HuH-7 (cell line): Measurements from ENCODE around the gene STX5.
"Not testable (repeated sequence)": the region's sequence is repeated elsewhere in the genome, so short reads cannot be mapped to it uniquely, and the experiment has no call there.

Source experiments
- DNase-seq: peaks from one replicate; pipeline ENCODE4 v3.0.0; 2011; ENCODE audit warnings: low spot score

The STX5 gene

DNA sequence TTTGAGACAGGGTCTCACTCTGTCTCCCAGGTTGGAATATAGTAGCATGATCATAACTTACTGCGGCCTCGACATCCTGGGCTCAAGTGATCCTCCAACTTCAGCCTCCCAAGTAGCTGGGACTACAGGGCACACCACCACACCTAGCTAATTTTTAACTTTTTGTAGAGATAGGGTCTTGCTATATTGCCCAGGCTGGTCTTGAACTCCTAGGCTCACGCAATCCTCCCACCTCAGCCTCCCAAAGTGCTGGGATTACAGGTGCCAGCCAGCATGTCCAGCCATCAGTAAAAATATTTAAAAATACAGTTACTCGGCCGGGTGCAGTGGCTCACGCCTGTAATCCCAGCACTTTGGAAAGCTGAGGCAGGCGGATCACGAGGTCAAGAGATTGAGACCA lies 3.7 kb downstream of the STX5 start:
- DNase-seq = not testable (repeated sequence)

DNA sequence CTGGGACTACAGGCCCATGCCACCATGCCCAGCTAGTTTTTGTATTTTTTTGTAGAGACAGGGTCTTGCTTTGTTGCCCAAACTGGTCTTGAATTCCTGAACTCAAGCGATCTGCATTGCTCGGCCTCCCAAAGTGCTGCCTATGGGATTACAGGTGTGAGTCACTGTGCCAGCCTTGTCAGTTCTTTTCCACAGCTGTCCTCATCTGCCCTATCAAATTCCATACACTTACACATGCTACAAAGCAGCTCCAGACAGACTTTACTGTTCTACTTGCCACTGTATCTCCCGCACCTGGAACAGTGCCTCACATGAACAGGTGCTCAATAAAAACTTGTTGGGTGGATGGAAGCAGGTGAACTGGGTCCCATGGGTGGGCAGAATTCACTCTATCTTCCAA lies 8.2 kb downstream of the STX5 start:
- DNase-seq = no peak

DNA sequence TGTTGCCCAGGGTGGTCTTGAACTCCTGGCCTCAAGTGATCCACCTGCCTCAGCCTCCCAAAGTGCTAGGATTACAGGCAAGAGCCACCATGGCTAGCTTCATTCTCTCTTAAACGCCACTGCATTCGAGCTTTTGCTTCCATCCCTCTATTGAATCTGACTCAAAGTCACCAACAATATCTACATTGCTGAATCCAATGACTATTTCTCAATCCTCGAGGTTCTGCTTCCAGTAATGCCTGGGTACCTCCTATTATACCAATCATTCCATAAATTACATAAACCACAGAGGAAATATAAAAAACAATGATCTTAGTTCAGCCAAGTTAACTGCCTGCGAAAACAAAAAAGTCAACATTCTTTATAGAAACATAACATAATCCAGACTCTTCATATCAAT lies 14.7 kb downstream of the STX5 start:
- no peak for DNase-seq

DNA sequence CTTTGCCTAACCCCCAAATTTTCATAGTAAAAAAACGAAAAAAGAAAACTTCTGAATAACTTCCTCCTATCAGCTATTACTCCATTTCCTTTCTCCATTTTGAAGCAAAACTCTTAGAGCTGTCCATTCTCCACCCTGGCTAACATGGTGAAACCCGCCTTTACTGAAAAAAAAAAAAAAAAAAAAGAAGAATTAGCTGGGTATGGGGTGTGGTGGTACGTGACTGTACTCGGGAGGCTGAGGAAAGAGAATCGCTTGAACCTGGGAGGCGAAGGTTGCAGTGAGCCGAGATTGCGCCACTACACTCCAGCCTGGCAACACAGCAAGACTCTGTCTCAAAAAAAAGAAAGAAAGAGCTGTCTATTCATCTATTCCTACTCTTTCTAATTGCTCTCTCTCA lies 15.3 kb downstream of the STX5 start:
- DNase-seq = no peak

DNA sequence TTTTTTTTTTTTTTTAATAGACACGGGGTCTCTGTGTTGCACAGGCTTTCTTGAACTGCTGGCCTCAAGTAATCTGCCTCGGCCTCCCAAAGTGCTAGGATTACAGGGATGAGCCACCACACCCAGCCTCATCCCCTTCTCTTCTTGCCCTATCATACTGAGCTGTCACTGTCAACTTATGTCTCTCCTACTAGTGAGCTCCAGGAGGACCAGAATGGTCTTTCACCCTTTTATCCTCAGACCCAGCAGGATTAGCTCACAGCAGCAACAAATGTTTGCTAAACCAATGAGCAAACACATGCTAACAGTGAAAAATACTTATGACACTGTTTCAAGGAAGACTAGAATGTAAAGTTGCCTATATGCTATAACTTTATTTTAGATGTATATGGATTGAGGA lies 20.2 kb downstream of the STX5 start:
- no peak for DNase-seq

DNA sequence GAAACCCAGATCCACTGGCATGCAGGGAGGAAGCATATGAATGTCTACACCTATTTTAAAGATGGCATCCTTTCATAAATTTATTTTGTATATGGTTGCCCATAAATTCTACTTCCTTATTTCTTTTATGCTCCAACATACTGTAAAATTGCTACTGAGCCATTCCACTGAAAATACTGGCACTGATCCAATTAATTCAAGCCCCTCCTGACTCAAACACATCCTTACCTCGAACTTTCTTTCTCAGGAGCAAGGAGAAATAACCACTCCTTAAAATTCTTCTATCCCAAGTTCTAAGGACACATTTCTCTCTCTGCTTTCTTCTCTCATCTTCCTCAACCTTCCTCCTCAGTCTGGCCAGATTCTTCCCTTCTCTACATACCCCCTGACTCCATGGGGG lies 21.1 kb downstream of the STX5 start:
- no peak for DNase-seq

DNA sequence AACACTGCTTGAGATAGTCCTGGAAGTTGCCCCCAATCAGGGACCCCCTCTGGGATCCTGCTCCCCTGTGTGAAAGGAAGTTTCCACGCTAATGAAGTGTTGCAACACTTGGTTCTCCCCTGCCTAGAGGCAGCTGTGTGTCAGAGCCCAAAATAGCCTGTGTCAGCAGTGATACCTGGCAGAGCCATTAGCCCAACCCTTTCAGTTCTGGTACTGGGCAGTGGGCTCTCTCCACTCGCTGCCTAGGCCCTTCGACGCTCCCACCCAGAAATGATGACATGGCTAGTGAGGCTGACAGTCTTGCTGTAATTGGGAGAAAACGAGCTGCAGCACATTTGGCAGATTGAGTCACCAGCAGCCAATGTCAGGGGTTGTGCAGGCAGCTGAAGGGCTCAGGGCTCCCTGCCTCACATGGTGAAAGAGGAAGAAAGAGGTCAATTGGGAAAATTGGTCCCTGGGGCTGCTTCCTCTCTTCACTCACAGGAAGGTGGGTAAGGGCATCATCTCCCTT lies 25.2 kb downstream of the STX5 start:
- no peak for DNase-seq

DNA sequence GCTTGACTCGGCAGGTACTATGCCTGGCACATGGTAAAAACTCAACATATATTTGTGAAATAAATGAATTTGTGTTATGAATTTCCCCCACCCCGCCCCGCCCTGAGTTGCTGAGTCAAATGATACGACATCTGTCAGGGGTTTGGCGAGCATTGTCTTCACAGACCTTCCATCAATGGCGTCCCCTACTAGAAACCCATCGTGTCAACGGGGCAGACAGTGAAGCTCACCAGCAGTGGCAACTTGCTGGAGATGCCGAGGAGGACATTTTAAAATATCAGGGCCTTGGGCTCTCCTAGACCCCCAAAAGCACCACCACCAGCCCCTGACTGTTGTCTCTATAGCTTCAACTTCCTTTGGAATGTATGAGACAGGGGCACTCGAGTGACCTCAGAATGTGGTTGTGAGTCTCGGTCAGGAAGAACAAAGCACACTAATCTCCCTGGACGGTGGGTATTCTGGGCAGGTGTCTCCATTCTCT lies 25.9 kb downstream of the STX5 start:
- DNase-seq = no peak

DNA sequence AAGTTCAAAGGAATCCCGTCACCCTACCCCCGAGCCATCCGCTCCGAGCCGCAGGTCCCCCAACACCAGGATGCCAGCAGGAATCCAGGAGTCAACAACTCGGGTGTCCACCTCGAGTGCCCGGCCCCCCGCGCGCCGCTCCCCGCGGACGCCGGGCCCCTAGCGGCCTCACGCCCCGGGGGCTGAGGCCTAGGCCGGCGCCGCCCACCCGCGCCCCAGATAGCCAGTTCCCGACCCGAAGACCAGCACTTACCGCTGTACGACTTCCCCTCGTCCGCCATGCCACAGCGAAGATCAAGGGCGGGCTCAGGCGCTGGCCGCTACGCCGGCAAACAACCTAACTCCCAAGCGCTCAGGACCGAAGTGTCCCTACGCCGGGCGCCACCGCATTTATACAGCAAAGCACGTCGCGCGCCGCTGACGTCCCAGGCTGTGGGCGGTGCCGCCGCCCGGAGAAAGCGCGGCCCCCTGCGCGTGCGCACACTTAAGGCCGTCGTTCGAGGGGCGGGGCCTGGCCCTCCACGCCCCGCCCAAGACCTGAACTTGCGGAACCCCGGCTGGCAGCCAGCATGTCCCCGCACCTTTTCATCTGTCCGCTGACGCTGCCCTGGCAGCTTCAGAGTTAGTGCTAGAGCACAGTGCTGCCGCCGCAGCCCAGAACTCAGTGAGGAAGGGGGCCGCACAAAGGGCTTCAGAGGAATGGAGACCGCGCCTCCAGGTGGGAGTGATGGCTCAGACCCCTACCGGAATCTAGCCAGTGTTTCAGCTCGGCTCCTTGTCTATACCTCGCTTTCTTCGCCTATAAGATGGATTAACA lies 26.6 kb downstream of the STX5 start, which contains the start of gene NXF1:
Gene NXF1 (minus strand): TSS at position 365 of the 817 bp plus-strand sequence. CDS start 84 bp downstream, at position 281.
- DNase-seq = peak; percentile 87

DNA sequence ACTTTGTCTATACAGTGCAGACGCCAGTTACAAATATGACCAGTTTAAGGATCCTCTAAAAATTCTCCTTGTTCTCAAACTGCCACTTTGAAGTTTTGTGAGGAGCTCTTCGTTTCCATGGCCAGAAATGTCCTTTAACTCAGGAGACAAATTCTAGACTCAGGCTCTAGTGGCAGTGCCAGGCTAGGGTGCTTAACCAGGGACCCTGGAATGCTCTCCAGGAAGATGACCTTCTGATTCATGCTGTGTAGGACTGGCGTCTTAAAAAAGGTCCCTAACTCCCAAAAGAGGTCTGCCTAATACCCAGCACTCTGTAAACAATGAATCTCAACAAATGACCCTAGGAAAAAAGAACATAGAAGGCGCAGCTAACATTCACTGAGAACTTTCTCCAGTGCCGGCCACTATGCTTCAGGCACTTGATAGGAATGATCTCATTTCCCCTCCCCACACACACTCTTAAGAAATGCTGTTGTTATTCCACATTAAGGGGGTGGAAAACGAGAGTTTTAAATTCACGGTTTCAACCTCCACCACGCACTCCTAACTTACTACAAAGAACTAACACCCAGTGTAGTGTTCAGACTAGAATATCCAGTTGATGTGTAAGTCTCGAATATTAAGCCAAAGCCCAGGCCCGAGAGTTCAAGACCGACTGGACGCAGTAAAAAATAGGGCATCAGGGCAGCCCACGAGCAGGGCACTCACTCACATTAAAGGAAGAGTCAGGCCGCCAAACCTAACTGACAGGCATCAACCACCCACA lies 27.4 kb downstream of the STX5 start:
- no peak for DNase-seq

DNA sequence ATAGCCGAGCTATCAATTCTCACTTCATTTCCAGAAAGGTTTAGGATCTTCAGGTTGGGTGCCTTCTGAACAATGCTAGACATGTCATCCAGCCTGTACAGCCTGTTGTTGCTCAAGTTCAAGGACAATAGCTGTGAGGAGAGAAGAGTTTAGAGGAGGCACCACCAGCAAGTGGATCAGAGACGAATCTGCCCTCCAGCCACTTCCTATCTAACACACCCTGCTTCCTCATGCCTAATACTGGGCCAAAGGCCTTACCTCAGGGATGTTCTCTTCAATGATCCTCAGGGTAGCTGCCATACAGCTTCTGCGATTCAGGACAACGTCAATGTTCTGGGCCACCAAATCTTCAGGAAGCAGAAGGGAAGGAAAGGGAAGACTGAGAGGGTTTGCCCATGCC lies 30.8 kb downstream of the STX5 start:
- no peak for DNase-seq

DNA sequence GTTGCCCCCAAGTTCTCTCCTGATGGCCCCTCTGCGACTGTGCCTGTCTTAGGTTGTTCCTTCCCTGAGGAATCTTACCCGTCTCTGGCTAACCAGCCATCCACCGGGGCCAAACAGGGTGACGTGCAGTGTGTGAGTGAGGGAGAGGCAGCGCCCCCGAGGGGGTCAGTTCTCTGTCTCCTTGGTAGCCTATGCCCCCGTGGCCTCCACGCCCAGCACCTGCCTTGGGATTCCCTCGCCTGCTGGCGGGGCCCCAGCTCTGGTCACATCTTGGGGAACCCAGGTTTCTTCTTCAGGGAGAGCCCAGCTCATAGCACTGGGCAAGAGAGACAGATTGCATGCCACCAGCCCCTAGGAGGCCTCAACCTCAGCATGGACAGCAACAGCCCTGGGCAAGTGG lies 32.4 kb downstream of the STX5 start:
- no peak for DNase-seq

DNA sequence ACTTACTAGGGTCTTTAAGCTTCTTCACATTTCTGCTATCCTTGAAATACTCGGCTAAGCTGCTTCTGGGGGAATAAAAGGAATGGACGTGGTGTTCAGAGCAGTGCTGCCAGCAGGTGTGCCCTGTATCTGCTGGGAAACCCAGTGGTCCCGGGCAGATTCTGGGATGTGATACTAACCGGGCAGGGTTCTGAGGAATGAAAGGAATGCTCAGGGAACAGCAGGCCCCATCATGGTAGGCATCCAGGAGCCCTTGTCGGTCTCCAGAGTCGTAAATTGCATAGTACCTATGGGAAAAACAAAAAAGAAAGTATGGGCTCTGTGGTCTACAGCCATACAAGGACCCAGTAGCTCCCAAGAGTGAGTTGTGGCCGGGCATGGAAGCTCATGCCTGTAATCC lies 35.6 kb downstream of the STX5 start:
- DNase-seq = no peak

DNA sequence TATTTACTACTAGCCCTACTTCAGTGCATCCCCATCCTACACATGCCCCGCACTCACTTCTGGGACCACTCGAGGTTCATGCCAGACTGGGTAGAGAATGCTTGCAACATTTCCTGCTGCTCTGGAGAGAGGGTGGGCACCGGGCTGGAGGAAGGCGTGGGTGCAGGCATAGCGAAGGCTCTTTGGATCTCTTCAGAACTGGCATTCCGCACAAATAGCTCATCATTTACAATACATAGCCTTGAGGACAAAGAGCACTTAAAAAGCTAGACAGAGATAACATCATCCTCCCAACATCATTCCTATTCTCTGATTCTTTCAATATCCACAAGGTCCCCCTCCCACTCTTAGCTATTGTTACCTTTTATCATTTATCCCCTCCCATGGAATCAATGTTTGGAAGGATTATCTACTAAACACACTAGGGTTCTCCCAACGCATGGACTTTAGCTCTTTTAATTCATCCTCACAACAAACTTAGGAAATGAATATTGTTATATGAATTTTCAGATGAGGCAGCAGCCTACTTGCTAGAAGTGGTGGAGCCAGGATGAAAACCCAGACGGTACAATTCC lies 37.6 kb downstream of the STX5 start:
- no peak for DNase-seq

DNA sequence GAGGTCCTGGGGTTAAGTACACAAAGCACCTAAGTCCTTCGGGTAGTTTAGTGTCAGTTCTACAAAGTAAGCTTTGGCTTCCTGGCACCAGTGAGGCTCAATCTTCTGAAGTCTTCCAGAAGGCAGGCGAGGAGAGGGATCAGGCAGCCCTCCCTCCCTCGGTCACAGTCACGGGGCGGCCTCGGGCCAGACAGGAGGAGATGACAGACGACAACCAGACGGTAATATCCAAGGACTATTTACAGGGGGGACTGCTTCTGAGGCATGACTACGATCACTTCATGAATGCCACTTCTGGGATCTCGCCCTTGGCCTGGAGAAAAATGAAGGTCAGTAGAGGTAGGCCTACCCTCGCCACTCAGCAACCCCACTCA lies 39.7 kb downstream of the STX5 start:
- no peak for DNase-seq

DNA sequence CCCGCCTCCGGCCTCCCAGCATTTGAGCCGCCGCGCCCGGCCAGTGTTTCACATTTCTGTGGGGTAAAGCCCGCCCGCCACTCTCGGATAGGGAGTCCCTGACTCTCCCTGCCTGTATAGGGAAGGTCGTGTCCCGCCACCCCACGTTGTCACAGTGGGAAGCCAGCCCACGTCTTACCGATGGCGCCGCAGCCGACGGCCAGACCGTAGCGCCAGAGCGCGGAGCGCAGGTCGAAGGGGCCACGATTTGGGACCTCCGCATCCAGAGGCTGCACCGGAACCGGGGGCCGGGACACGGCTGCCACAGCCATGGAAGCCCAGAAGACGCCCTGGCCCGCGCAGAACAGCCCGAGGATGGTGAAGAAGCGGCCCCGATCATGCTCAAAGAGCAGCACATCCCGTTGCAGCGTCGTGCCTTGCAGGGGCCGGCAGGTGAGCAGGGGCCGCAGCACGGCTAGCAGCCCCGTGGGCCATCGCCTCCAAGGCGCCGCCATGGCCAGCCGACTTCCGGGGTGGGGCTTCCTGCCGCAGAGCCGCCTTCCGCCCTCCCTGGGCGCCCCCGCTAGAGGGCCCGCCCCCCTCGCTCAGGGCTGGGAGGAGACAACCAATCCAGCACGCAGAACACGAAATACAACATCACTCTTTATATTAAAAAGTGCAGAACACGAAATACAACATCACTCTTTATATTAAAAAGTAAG lies 40.2 kb downstream of the STX5 start, which contains the start of gene TMEM223:
Gene TMEM223 (minus strand): TSS at position 506 of the 701 bp plus-strand sequence. CDS start 12 bp downstream, at position 494.
- peak; percentile 85 for DNase-seq

DNA sequence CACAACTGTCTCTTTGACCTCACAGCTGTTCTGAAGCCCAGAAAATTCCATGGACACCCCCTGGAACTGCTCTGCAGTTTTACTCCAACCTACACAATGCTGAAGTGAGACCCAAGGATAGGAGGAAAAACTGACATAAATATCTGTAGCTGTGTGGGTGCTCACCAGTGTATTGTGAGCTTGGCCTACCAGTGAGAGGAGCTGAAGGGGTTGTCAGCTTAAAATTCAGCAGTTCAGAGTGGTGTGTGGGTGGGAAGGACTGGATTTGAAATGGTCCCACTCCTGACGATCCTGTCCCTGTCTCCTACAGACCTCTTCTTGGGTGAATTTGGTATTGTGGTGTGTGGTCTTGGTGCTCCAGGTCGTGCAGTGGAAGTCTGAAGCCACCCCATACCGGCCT lies 42.3 kb downstream of the STX5 start:
- no peak for DNase-seq

DNA sequence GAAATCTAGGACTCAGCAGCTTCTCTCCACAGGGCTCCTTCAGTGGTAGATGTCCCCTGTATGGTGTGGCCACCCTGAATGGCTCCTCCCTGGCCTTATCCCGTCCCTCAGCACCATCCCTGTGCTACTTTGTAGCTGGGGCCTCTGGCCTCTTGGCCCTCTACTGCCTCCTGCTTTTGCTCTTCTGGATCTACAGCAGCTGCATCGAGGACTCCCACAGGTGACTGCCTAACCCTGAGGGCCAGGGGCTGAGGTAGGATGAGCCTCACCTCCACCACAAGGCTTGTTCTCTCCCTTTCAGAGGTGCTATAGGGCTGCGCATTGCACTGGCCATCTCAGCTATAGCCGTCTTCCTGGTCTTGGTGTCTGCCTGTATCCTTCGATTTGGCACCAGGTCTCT lies 42.9 kb downstream of the STX5 start:
- no peak for DNase-seq

DNA sequence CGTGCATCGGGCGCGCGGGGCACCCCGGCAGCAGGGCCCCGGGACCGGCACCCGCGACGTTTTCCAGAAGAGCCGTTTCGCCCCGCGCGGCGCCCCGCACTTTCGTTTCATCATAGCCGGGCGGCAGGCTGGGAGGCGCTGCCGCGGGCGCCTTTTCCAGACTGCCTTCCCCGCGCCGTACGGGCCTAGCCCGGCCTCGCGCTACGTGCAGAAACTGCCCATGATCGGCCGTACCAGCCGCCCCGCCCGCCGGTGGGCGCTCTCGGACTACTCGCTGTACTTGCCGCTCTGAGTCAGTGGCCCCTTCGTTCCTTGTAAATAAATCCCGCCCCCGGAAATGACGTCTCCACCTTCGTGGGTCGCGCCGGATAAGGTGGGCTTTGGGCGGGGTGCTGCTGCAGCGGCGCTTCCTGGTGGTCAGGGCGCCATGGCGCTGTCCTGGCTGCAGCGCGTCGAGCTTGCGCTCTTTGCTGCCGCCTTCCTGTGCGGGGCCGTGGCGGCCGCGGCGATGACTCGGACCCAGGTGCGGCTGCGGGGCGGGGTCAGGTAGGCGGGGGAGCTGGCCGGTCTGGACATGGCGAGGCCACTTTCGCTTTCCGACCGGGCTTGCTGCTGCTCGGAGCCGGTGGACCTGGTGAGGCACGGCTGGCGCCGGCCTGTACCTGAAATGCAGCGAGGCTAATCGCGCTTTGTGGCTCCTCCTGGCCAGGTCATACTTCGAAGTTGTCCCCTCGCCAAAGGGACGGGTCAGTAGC lies 44.7 kb downstream of the STX5 start, which contains the start of gene TMEM179B:
Gene TMEM179B (plus strand): TSS at position 398 of the 755 bp plus-strand sequence. CDS start 30 bp downstream, at position 428.
- peak; percentile 94 for DNase-seq

DNA sequence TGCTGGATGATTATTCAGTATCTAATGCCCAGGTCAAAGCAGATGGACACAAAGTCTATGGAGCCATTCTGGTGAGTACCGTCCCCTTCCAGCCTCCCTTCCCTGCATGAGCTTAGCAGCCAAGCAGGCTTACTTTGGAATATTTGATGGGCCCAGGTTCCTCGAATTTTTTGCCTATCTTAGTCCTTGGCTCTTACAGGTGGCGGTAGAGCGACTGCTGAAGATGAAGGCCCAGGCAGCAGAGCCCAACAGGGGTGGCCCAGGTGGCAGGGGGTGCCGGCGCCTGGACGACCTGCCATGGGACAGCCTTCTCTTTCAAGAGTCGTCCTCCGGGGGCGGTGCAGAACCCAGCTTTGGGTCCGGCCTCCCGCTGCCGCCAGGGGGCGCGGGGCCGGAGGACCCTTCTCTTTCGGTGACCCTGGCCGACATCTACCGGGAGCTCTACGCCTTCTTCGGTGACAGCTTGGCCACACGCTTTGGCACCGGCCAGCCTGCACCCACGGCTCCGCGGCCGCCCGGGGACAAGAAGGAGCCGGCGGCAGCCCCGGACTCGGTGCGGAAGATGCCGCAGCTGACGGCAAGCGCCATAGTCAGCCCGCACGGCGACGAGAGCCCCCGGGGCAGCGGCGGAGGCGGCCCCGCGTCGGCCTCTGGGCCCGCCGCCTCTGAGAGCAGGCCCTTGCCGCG lies 45.4 kb downstream of the STX5 start:
- peak; percentile 92 for DNase-seq
